ENCODE measurements around the gene UBAP1. TPM values are rescaled to one million over a fixed set of nuclear protein-coding genes. Genes with fewer than 3 reads are reported as not detected.
A peak's percentile ranks its signal among the peaks of the same experiment; 100 is the strongest.

Gene UBAP1
- total RNA-seq, 1 experiment from 2014 or later, result 35.9 TPM

DNA sequence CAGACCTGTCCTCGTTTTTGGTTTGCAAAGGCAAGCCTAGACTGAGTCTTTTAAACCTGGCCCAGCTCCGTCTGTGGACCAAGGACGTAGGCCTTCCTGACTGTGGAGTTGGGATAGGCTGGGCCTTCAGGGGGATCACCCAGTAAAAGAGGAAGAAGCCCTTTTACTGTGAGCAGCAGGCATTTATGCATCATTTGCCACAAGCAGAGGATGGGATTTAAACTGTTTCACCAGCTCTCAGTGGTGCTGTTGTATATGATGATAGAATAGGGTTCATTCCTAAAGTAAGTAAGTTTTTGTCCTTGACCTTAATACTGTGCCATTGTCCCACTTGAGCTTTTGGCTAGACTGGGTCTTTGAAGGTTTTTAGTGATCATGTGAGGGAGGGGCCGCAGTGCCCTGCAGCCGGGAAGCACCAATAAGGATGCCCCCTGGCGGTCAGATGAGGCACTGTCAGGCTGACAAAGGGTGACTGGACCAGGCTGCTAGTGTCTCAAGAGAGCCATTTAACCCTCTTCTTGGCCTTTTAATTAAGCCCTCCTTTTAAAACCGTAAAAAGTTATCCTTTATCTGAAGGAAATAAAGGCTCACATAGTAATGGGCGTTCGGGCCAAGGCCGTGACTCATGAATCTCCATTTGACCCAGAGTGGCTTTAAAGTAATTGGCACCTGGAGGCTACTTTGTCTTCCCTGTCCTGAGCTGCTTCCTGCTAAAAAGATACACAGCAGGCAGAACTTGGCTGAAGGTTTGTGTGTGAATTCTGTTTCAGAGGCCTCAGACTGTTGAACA, 74.0 kb downstream of the UBAP1 start:
- H3K4me1 ChIP-seq (ENCODE audit: insufficient read depth, low read length, poor library complexity, severe bottlenecking), result no peaks in the 10 kb centered on the region
- H3K27ac ChIP-seq (ENCODE audit: low read depth, low read length, poor library complexity, severe bottlenecking), result no peak overlapping the region
- peaks cover 68% of the 10 kb centered on the region for H3K36me3 ChIP-seq (ENCODE audit: insufficient read depth, low read length, poor library complexity, severe bottlenecking)
- POLR2A ChIA-PET (ENCODE audit: low non-redundant PET), result no interaction called here
- DNase-seq (ENCODE audit: low spot score), result peak; percentile 66
- no peaks in the 10 kb centered on the region for H3K9me3 ChIP-seq (ENCODE audit: low read depth, low read length, poor library complexity, severe bottlenecking)
- CTCF ChIA-PET, result interaction anchor here (0.6 to 3.1 kb wide), 3 partner anchors 144 to 629 kb away, joined by 3 to 29 read pairs (median 3); no protein-coding TSS in a partner anchor
- TF ChIP-seq CTCF (conservative IDR thresholded peaks at IDR 0.05; ENCODE audit: low read depth, low read length), result peak; percentile 98
- no peak for TF ChIP-seq EZH2 (IDR thresholded peaks at IDR 0.05; ENCODE audit: borderline replicate concordance, low read depth, low read length, poor library complexity, severe bottlenecking)
- no TSS peak for BruUV-seq (replicated peaks)
- intact Hi-C loops (cut with micrococcal nuclease; ENCODE audit: unreplicated experiment), result loop anchor here (5.0 to 10.0 kb wide), 4 partner anchors 124 to 631 kb away; partner anchors contain the start of genes DCAF12 and MYORG
- no peak overlapping the region for H3K4me3 ChIP-seq (ENCODE audit: low read depth, low read length, poor library complexity, severe bottlenecking)
- H3K27me3 ChIP-seq (replicated peaks; ENCODE audit: insufficient read depth, low read depth, low read length, poor library complexity), result no peaks in the 10 kb centered on the region

DNA sequence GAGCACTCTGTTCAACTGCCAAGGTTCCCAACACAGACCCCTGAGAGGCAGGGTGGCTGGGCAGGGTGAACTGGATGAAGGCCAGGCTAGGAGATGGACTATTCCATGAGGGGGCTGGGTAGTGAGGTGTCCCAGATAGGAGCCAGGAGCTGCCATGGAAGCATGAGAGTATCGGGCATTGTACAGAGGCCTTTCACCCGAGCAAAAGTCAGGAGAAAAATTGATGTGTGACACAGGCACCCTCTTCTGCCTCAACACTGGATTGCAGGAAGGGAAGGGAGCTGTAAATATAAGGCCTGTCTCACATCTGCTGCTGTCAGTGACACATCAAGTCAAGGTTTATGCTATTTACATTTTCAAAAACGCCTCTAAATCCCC, 74.6 kb downstream of the UBAP1 start:
- intact Hi-C loops (cut with micrococcal nuclease; ENCODE audit: unreplicated experiment), result loop anchor here (5.0 to 10.0 kb wide), 4 partner anchors 124 to 631 kb away; partner anchors contain the start of genes DCAF12 and MYORG
- Histone ChIP-seq H3K27ac (ENCODE audit: low read depth, low read length, poor library complexity, severe bottlenecking) (no peak overlapping the region), H3K27me3 (replicated peaks; ENCODE audit: insufficient read depth, low read depth, low read length, poor library complexity) (no peaks in the 10 kb centered on the region), H3K36me3 (ENCODE audit: insufficient read depth, low read length, poor library complexity, severe bottlenecking) (peaks cover 71% of the 10 kb centered on the region), H3K4me1 (ENCODE audit: insufficient read depth, low read length, poor library complexity, severe bottlenecking) (no peaks in the 10 kb centered on the region), H3K4me3 (ENCODE audit: low read depth, low read length, poor library complexity, severe bottlenecking) (no peak overlapping the region), H3K9me3 (ENCODE audit: low read depth, low read length, poor library complexity, severe bottlenecking) (no peaks in the 10 kb centered on the region)
- ChIA-PET CTCF (interaction anchor here (0.9 to 3.1 kb wide), 2 partner anchors 179 to 629 kb away, joined by 3 to 29 read pairs; no protein-coding TSS in a partner anchor), POLR2A (ENCODE audit: low non-redundant PET) (no interaction called here)
- TF ChIP-seq CTCF (conservative IDR thresholded peaks at IDR 0.05; ENCODE audit: low read depth, low read length) (no peak), EZH2 (IDR thresholded peaks at IDR 0.05; ENCODE audit: borderline replicate concordance, low read depth, low read length, poor library complexity, severe bottlenecking) (no peak)
- no peak for DNase-seq (ENCODE audit: low spot score)
- BruUV-seq (replicated peaks), result no TSS peak

- Histone ChIP-seq H3K9me3 (ENCODE audit: low read depth, low read length, poor library complexity, severe bottlenecking) (no peaks in the 10 kb centered on the region), H3K4me1 (ENCODE audit: insufficient read depth, low read length, poor library complexity, severe bottlenecking) (no peaks in the 10 kb centered on the region), H3K27ac (ENCODE audit: low read depth, low read length, poor library complexity, severe bottlenecking) (no peak overlapping the region), H3K36me3 (ENCODE audit: insufficient read depth, low read length, poor library complexity, severe bottlenecking) (peaks cover 77% of the 10 kb centered on the region), H3K4me3 (ENCODE audit: low read depth, low read length, poor library complexity, severe bottlenecking) (no peak overlapping the region), H3K27me3 (replicated peaks; ENCODE audit: insufficient read depth, low read depth, low read length, poor library complexity) (no peaks in the 10 kb centered on the region)
- POLR2A ChIA-PET (ENCODE audit: low non-redundant PET), result no interaction called here
- TF ChIP-seq CTCF (conservative IDR thresholded peaks at IDR 0.05; ENCODE audit: low read depth, low read length) (no peak), EZH2 (IDR thresholded peaks at IDR 0.05; ENCODE audit: borderline replicate concordance, low read depth, low read length, poor library complexity, severe bottlenecking) (no peak)
- BruUV-seq (replicated peaks), result no TSS peak
- CTCF ChIA-PET, result interaction anchor here (0.9 to 3.1 kb wide), 2 partner anchors 180 to 630 kb away, joined by 3 to 29 read pairs; no protein-coding TSS in a partner anchor
- intact Hi-C loops (cut with micrococcal nuclease; ENCODE audit: unreplicated experiment), result loop anchor here (5.0 to 10.0 kb wide), 4 partner anchors 123 to 632 kb away; partner anchors contain the start of genes DCAF12 and MYORG
- DNase-seq (ENCODE audit: low spot score), result no peak
These were observed 75.5 kb downstream of the UBAP1 start for GRCh38 chr9:34254141-34254913.

Data from A673 (cell line).